Keratinocyte (primary cell): ENCODE results near the gene CALHM6. TPM values are rescaled to one million over a fixed set of nuclear protein-coding genes. Genes with fewer than 3 reads are reported as not detected.

Source experiments
- DNase-seq: peaks from one replicate; pipeline ENCODE4 v3.0.0-alpha.2; 2011; ENCODE audit warnings: low read depth, missing footprints, low spot score
- FAIRE-seq: peaks from 2 replicates; lab custom pipeline; 2011; peaks lifted over from hg19 to GRCh38; lab: Jason Lieb, UNC
- H2AFZ ChIP-seq: 2 replicates; pipeline ENCODE4 v1.6.0; 2012; ENCODE audit warnings: low read length, control low read depth, inconsistent platforms; ENCODE audit not compliant: control insufficient read depth
- H3K27ac ChIP-seq: 2 replicates; pipeline ENCODE4 v1.5.1; 2011; ENCODE audit warnings: low read length; ENCODE audit not compliant: control insufficient read depth, insufficient read depth
- H3K27me3 ChIP-seq: 3 replicates; pipeline ENCODE4 v1.6.0; 2011; ENCODE audit warnings: low read length; ENCODE audit not compliant: control insufficient read depth, insufficient read depth; ENCODE audit errors: extremely low read depth
- H3K36me3 ChIP-seq, 2 experiments: 2 replicates in 1 of 2; 3 replicates in 1 of 2; pipeline ENCODE4 v1.5.1; 2011; ENCODE audit warnings: low read length in 2 of 2, mild to moderate bottlenecking in 1 of 2; ENCODE audit not compliant: control insufficient read depth in 2 of 2, insufficient read depth in 2 of 2; ENCODE audit errors: extremely low read depth in 1 of 2
- H3K4me1 ChIP-seq: 3 replicates; pipeline ENCODE4 v1.5.1; 2011; ENCODE audit warnings: low read length; ENCODE audit not compliant: control insufficient read depth, insufficient read depth; ENCODE audit errors: extremely low read depth
- H3K4me2 ChIP-seq: 3 replicates; pipeline ENCODE4 v1.6.0; 2011; ENCODE audit warnings: low read depth, low read length; ENCODE audit not compliant: control insufficient read depth, insufficient read depth; ENCODE audit errors: extremely low read depth
- H3K4me3 ChIP-seq, 3 experiments: fragments of 200-600 bp in 1 of 3; sonication (generic) in 1 of 3; 2 replicates in 2 of 3; 3 replicates in 1 of 3; pipeline ENCODE4 v1.5.1; 2011 to 2016; ENCODE audit warnings: low read length in 3 of 3, mild to moderate bottlenecking in 3 of 3, control low read depth in 2 of 3, inconsistent platforms in 1 of 3, low read depth in 1 of 3, mixed read lengths in 1 of 3, mixed run types in 1 of 3, moderate library complexity in 1 of 3; ENCODE audit not compliant: control insufficient read depth in 2 of 3, insufficient read depth in 2 of 3; ENCODE audit errors: extremely low read depth in 1 of 3
- H3K79me2 ChIP-seq: 2 replicates; pipeline ENCODE4 v1.6.0; 2012; ENCODE audit warnings: low read length; ENCODE audit not compliant: control insufficient read depth, insufficient read depth
- H3K9ac ChIP-seq: 3 replicates; pipeline ENCODE4 v1.6.0; 2011; ENCODE audit warnings: low read length; ENCODE audit not compliant: control insufficient read depth, insufficient read depth; ENCODE audit errors: extremely low read depth
- H3K9me1 ChIP-seq: 3 replicates; pipeline ENCODE4 v1.6.0; 2011; ENCODE audit warnings: low read length; ENCODE audit not compliant: control insufficient read depth, insufficient read depth; ENCODE audit errors: extremely low read depth
- H3K9me3 ChIP-seq: 2 replicates; pipeline ENCODE4 v1.5.1; 2012; ENCODE audit warnings: low read depth, low read length; ENCODE audit not compliant: control insufficient read depth
- H4K20me1 ChIP-seq: 3 replicates; pipeline ENCODE4 v1.6.0; 2011; ENCODE audit warnings: low read length; ENCODE audit not compliant: control insufficient read depth, insufficient read depth; ENCODE audit errors: extremely low read depth
- CTCF ChIP-seq, 3 experiments: IDR thresholded peaks in 1 of 3; conservative IDR thresholded peaks in 1 of 3; optimal IDR thresholded peaks in 1 of 3; 2 replicates in 2 of 3; 3 replicates in 1 of 3; pipeline versions ENCODE3 to v1.5.1; 2011; ENCODE audit warnings: low read length in 3 of 3, mild to moderate bottlenecking in 3 of 3, moderate library complexity in 2 of 3, control low read depth in 1 of 3, inconsistent platforms in 1 of 3; ENCODE audit not compliant: insufficient read depth in 2 of 3; ENCODE audit errors: extremely low read depth in 1 of 3
- EZH2 ChIP-seq: IDR thresholded peaks from one replicate; pipeline ENCODE4 v1.6.1; 2012; ENCODE audit warnings: inconsistent platforms, mild to moderate bottlenecking, low read length, moderate library complexity
- dilution Hi-C: fragments of 300-500 bp; cut with MboI; formaldehyde crosslinking; loops from one replicate; pipeline ENCODE4 v1.7.0; 2020; ENCODE audit warnings: low sequenced_read_pairs; ENCODE audit not compliant: extremely low pct_ligation_motif_present
- polyA plus RNA-seq, 5 experiments: library from polyadenylated mRNA; depleted of rRNA in 3 of 5; stranded (reverse) in 3 of 5; stranded (forward) in 1 of 5; unstranded in 1 of 5; fragments of >200 nt; gene quantifications; 1 replicate in 1 of 5; 2 replicates in 3 of 5; 3 replicates in 1 of 5; pipeline versions ENCODE4 v1.2.1 to v1.2.3, GENCODE V29; 2011 to 2012; ENCODE audit warnings: missing spikeins in 2 of 5, low read depth in 1 of 5, low replicate concordance in 1 of 5

Gene CALHM6
- polyA plus RNA-seq, 1 donor (not counting 4 experiments of a cell fraction or from before 2014, with no cell fraction given) = 0.47 TPM

DNA sequence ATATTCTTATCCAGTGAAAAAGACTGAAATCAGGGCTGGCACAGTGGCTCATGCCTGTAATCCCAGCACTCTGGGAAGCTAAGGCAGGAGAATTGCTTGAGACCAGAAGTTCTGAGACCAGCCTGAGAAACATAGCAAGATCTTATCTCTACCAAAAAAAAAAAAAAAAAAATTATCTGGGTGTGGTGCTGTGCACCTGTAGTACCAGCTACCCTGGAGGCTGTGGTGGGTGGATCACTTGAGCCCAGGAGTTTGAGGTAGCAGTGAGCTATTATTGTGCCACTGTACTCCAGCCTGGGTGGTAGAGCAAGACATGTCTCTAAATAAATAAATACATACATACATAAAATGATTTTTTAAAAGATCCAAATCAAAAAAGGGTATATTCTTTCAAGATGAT is 6.3 kb downstream of the CALHM6 start:
- Histone ChIP-seq H3K9me1 (no peaks in the 10 kb centered on the region), H3K27ac (no peak overlapping the region), H3K79me2 (no peaks in the 10 kb centered on the region), H2AFZ (no peak overlapping the region), H3K9me3 (no peaks in the 10 kb centered on the region), H3K27me3 (no peaks in the 10 kb centered on the region), H4K20me1 (no peaks in the 10 kb centered on the region), H3K4me1 (no peaks in the 10 kb centered on the region), H3K4me2 (no peak overlapping the region), H3K9ac (no peak overlapping the region), H3K4me3 (no peak overlapping the region), H3K36me3 (no peaks in the 10 kb centered on the region)
- FAIRE-seq = no peak
- TF ChIP-seq EZH2 = no peak
- TF ChIP-seq CTCF (optimal IDR thresholded peaks at IDR 0.05 in 1 of 3, IDR thresholded peaks at IDR 0.05 in 1 of 3, conservative IDR thresholded peaks at IDR 0.05 in 1 of 3; ENCODE audit: extremely low read depth in 1 of 3, insufficient read depth in 2 of 3, low read length in 3 of 3) = no peak
- no peak for DNase-seq
- dilution Hi-C loops = no loop called here

- Histone ChIP-seq H2AFZ (no peak overlapping the region), H3K4me3 (no peak overlapping the region), H3K9me1 (no peaks in the 10 kb centered on the region), H3K27me3 (no peaks in the 10 kb centered on the region), H3K4me1 (no peaks in the 10 kb centered on the region), H3K4me2 (no peak overlapping the region), H3K9ac (no peak overlapping the region), H3K79me2 (no peaks in the 10 kb centered on the region), H3K27ac (no peak overlapping the region), H4K20me1 (no peaks in the 10 kb centered on the region), H3K9me3 (no peaks in the 10 kb centered on the region), H3K36me3 (no peaks in the 10 kb centered on the region)
- DNase-seq (no peak), FAIRE-seq (no peak)
- TF ChIP-seq CTCF (optimal IDR thresholded peaks at IDR 0.05 in 1 of 3, IDR thresholded peaks at IDR 0.05 in 1 of 3, conservative IDR thresholded peaks at IDR 0.05 in 1 of 3; ENCODE audit: extremely low read depth in 1 of 3, insufficient read depth in 2 of 3, low read length in 3 of 3) (no peak), EZH2 (no peak)
- dilution Hi-C loops = no loop called here
Observed at GRCh38 chr6:116468293-116468692, 7.1 kb downstream of the CALHM6 start.
